Nucleus accumbens (tissue), 56 donors: ENCODE data around the gene UVSSA.
"Not testable (repeated sequence)": the region's sequence is repeated elsewhere in the genome, so short reads cannot be mapped to it uniquely, and the experiment has no call there.

Source experiments
- DNase-seq, 56 donors: peaks; one replicate each; lab custom pipeline; 2025; lab: John Stamatoyannopoulos, UW

Gene UVSSA

GRCh38 chr4:1416051-1416947, 69.3 kb downstream of the UVSSA start:
- no peak for DNase-seq

- no peak for DNase-seq
Observed at GRCh38 chr4:1416948-1417260, 69.9 kb downstream of the UVSSA start.

GRCh38 chr4:1417522-1418390, 70.7 kb downstream of the UVSSA start:
- DNase-seq, result no peak

- DNase-seq, result no peak
Observed at GRCh38 chr4:1418494-1419285, 71.7 kb downstream of the UVSSA start.

- no peak for DNase-seq
Observed at GRCh38 chr4:1419708-1420107, 72.7 kb downstream of the UVSSA start.

GRCh38 chr4:1421657-1422056, 74.6 kb downstream of the UVSSA start:
- DNase-seq, result no peak

GRCh38 chr4:1427010-1427409, 80.0 kb downstream of the UVSSA start:
- DNase-seq, result no peak

GRCh38 chr4:1443688-1444172, 96.7 kb downstream of the UVSSA start:
- not testable (repeated sequence) for DNase-seq
